NCI-H1436 treated with DMSO at 0.1 percent for 48 hours (cell line): ENCODE measurements around the gene CTDSPL.
"Not testable (repeated sequence)": the region's sequence is repeated elsewhere in the genome, so short reads cannot be mapped to it uniquely, and the experiment has no call there.

Experiments
- DNase-seq: peaks from one replicate; lab custom pipeline; 2025; lab: John Stamatoyannopoulos, UW

CTDSPL gene

DNA sequence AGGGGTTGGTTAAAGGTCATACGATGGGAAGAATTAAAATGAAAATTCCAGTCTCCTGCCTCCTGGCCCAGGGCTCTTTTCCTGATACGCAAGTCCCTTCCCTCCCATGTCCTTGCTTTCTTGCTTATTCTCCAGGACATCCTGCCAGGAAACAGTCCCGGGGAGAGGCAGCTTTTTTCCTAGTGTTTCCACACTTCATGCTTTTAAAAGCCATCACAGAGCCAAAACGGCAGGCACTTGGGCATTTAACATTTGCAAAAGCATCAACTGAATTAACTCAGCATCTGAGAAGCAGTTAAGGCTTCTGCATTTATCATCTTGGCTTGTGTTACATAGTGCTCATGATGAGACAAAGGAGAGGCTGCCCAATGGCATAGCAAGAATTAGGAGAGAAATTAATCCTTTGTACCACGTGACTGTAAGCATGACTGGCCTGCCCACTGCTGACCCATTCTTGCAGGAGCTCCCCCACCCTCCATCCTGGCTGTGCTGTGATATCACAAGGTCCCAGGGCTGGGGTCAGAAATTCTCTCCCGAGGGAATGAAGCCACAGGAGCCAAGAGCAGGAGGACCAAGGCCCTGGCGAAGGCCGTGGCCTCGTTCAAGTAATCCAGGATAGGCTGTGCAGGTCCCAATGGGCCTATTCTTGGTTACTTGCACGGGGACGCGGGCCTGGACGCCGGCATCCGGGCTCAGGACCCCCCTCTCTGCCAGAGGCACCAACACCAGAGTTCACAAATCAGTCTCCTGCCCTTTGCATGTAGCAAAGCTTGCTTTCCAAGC, 107.3 kb downstream of the CTDSPL start:
- no peak for DNase-seq

DNA sequence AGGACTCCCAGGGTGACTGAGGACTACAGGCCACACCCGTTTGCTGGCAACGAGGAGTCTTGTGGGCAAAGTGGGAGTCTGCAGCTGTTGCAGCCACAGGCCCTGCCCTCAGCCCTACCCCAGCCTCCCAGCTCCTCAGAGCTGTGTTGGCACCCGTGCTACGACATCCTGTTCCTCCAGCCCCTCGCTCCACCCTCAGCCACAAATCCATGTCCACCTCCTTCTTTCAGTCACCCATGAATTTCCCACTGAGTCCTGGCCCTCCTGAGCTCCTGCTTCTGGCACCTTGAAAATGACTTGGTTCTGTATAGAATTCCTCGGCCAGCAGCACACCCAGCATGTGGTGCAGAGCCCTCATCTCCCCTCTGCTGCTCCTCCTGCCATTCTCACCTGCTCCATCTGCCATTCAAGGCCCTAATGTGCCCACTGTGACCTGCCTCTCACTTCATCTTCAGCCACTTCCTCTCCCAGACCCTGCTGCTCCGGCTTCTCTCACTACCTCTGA, 108.0 kb downstream of the CTDSPL start:
- no peak for DNase-seq

DNA sequence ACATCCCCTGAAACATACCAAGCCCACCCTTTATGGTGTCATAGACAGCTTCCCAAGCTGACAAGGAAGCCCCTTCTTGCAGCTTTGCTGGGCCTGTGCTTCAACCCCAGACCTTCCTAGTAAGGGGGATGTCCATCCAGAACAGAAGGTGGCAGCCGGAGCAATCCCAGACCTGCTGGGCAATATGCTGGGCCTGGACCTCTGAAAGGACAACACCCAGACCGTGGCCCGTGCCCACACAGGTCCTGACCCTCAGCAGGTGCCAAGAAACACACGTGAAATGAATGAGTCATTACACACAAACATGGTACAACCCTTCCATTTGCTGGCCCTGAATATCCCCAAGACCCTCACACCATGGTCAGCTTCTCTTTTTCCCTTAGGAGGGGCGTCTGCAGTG, 109.1 kb downstream of the CTDSPL start:
- no peak for DNase-seq

DNA sequence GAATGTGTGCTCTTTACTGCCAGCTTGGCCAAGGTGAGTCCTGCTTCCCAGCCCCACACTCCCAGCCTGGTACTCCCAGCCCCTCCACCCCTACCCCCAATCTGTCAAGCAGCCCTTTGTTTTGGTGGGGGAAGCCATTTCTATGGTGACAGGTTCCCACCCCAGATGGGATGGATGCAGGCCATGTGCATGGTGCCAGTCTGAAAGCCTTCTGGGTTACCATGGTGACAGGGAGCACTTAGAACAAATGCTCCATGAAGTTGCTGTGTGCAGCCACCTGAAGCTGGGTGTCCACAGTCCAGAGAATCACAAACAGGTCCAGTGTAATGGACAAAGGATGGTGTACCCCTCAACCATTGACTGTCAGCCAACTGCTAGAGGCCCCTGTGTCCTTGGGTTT, 109.8 kb downstream of the CTDSPL start:
- DNase-seq = no peak

DNA sequence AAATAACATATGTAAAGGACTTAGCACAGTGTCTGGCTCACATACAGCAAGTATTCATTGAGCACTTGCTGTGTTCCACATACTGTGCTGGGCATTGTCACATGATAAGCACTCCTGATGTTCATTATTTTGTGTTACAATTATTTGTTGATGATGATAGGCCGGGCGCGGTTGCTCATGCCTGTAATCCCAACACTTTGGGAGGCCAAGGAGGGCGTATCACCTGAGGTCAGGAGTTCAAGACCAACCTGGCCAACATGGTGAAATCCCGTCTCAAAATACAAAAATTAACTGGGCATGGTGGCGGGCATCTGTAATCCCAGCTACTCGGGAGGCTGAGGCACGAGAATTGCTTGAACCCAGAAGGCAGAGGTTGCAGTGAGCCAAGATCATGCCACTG, 110.4 kb downstream of the CTDSPL start:
- DNase-seq = not testable (repeated sequence)

DNA sequence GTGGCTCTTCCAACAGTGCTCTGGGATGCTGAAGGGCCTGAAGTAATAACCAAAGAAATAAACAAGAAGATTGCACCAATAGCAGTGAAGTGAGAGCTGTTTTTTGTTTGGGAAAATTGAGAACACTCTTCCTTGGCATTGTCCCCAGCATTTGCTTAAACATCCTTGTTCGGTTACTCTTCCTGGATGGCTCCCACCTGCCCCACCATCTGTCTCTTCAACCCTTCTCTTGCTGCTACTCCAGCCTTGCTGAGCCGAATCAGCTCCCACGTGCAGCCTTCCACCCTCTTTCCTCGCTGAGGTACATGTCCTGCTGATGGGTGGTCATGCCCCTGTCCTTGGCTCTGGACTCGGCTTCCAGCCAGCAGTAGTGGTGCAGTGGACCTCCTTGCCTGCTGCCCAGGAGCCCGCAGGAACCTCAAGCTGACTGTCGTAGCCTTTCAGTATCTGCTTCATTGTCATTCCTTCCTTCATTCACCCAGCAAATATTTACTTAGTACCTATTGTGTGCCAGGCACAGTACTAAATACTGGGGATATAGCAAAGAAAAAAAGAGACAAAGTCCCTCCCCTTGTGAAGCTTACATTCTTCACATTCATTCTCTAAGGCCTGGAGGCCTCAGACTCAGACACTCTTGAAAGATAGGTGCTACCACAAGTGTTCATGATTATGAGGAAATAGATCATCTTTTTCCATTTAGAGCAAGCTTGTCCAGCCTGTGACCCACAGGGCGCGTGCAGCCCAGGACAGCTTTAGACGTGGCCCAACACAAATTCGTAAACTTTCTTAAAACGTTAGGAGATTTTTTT, 111.8 kb downstream of the CTDSPL start:
- no peak for DNase-seq

DNA sequence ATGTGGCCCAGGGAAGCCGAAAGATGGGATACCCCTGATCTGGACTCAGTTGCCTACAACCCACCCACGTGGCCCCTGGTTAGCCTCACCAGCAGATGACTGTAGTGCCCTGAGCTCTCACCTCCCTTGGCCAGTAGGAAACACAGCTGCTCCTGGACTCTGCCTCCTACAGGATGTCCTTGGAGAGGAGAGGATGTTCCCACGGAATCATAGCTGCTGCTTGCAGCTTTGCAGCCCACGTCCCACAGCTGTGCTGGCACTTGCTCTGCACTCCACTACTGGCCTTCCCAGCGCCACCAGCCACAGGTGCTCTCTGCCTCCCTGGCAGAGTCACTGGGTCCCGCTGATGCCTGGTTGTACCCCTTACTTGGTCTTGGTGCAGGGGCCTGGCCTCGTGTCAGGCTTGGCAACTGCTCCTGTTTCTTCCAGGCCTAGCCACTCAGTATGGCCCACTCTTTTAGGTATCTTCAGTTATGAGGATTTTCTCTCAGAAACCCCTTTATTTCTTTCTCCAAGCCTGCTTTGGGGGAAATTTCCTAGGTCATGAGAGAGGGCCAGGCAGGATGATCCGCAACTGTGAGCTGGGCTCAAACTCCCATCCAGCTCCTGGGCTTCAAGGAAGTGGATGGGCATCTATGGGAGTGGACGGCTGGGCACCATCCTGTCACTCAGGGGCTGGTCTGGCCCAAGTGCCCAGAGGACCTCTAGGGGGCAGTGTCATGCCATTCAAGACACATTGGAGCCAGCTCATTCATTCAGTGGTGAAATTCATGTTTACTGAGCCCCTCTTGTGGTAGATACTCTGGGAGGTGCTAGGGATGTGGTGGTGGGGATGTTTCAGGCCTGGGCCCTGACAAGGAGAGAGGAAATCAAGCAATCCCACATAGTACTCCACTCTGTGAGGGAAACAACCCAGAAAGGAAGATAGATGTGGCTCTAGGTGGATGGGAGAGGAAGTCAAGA, 112.7 kb downstream of the CTDSPL start:
- DNase-seq = no peak

DNA sequence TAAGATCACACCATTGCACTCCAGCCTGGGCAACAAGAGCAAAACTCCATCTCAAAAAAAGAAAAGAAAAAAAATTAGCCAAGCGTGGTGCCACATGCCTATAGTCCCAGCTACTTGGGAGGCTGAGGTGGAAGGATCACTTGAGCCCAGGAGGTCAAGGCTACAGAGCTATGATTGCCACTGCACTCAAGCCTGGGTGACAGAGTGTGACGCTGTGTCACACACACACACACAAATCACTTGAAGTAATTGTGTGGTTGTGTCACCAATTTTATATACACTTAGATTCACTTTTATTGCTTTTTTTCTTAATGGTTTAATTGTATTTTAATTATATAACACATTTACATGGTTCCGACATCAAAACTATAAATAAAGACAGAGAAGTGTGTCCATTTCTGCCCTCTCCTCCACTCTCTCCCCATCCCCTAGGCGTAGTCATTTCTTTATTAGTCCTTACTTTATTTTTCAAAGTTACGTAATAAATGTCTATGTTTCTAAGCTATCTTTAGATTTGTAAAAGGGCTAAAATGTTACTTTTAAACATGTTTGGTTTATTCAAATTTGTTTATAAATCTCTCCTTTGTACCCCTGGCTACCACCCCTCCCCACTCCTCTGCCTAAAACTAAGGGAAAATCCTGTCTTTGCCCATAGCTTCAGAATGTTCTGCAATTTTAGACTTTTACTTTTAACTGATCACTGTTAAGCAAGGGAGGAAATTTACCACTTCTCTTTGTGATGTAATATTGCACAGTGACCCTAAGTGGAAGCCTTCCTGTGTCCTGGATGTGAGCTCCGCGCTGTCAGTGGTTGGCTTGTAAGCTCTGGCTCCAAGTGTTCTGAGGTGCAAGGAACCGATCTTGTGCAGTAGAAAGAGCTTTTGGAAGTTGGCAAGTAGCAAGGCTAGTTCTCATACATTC, 118.1 kb downstream of the CTDSPL start:
- DNase-seq = no peak

DNA sequence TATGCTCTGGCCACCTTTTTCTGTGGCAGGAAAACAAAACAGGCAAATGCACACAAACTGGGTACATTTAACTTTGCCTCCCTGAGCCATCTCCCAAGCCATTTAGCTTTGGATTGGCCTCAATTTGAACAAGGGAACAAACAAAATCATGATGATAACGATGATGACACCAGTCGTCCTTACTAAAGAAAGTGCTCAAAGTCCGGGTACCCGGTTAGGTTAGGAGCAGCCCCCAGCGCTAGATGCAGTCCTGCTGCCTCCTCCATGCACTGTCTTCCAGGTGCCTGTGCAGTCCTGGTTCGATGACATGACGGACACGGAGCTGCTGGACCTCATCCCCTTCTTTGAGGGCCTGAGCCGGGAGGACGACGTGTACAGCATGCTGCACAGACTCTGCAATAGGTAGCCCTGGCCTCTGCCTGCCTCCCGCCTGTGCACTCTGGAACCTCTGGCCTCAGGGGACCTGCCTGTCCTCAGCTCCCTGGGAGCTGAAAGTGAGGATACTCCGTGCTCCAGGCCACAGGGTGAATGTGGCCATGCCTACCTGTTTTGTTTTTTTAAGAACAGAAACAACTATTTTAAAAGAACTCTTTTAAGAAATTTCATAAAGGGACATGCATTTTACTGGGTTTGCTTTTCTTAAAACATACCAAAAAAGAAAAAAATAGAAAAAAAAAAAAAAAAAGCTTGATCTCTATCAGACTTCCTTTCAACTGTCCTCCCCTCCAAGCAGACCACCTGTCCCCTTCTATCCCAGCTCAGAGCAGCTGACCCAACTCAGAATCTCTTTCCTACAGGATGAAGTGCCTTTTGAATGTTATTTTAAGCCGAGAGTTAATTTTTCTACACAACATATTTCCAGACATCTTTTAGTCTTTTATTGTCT, 119.0 kb downstream of the CTDSPL start:
- no peak for DNase-seq

DNA sequence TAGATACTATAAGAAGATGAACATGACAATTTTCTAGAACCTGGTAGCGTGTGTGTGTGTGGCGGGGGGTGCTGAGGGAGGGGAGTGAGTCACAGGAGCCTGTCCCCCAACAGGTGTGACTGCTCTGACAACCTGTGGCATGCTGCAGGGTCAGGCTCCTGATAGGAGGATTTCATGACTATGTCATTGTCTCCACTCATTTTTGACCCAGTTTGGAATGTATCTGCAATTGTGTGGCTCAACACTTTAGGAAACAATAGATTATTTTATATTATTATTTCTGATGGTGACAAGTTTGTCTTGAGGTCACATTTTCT, 119.6 kb downstream of the CTDSPL start:
- DNase-seq = no peak

DNA sequence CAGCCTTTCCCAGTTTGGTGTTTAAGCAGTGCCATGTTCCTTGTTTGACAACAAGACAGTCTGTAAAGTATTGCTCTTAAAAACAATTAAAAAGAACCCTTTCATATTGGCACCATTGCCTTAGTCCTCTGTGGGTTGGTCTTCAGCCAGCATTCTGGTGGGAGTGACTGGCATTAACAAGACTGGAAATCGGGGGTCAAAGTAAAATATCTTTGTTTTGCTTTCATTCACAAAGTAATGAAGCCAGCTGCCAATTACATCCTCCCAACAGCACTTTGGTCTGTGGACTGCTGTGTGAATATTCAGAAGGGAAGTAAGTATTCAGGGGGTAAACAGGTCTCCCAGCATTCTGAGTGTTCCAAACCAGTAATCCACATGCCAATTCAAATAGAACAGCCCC, 120.7 kb downstream of the CTDSPL start:
- DNase-seq = no peak

DNA sequence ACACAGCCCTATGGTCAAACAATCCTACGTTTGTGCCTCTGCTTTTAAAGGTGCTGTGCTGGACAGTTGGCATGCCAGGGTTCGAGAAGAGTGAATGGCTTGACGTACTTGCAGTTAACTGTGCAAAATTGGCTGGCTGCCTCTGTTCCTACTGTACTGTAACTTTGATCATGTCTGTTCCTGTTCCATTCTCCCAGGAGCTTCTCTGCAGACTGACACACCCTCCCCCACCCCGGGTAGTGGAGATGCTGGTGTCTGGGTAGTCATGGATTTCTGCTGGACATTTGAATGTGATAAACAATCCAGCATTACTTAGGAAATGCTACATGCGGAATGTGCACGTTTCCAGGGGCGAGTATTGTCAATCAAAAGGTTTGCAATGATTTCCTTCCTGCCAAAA, 122.4 kb downstream of the CTDSPL start:
- no peak for DNase-seq

DNA sequence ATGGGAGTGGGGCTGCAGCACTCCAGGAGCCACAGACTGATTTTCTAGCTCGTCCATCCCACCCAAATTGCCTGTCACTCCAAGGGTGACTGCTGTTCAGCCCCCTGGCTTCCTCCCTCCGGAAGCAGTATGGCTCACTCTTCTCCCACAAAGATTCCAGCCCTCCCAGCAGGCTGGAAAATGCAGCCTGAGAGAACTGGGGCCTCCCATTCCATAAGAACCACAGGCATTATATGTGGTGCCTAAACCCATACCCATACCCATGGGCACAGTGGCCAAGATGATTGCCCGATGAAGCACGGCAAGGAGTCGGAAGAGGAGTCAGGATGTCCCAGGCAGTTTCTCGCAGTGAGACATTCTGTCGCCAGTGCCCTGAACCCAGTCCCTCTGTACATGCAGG, 122.9 kb downstream of the CTDSPL start:
- no peak for DNase-seq

DNA sequence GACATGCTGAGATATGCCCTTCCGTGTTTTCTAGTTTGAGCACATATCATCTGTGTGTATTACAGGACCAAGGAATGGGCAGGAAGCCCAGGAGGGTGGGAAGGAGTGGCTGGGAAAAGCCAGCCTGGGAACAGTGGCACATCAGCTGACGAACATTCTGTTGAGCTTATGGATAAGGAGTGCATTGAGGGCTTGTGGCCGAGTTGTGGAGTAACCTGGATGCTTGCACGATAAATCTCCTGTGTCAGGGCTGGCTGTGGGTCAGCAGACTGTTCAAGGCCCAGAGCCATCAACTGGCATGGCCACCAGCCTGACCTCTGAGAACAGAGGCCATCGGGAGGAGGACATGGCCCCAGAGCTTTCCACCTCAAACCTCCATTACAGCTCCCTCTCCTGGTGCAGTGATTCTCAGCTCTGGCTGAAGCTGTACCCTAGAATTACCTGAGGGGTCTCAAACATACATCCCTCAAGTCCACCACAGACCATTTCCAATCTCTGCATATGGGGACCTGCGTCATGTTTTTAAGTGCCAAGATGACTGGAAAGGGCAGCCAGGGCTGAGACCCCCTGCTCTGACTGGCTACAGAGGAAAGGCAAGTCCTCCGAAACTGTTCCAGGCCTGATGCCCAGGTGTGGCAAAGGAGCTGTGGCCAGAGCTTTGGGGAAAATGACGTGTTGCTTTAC, 124.1 kb downstream of the CTDSPL start:
- no peak for DNase-seq

DNA sequence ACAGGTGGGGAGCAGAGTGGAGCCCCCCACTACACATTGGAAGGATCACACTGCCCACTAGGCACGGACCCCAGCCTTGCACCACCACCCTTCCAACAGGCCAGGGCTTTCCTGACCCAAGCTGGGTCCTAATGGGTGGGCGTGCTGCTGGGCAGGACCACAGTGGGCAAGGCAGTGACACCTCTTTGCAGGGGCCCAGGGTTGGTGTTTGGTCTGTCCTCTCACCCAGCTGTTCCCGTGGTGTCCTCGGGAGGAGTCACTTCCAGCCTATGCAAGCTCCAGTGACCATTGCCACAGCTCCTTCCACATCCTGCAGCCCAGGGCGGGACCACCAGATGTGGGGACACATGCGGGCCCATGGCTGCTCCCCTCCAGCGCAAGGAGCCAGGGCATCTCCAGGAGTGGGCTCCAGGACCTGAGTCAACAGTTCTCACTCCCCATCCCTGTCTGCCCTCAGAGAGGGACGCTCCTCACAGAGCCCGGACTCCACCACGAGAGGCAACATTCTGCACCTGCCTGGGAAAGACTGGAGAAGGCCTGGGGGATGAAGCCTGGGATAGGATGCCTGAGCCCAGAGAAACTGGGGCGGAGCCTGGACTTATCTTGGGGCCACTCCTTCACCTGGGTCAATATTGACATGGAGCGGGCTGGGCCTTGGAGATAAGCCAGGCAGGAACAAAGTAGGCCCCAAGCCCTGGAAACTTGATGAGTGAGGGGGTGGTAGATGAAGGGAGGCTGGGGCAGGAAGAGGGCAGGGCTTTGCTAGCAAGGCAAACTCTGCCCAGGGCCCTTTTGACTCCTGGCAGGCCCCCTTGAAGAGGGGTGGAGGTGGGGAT, 125.0 kb downstream of the CTDSPL start:
- no peak for DNase-seq

DNA sequence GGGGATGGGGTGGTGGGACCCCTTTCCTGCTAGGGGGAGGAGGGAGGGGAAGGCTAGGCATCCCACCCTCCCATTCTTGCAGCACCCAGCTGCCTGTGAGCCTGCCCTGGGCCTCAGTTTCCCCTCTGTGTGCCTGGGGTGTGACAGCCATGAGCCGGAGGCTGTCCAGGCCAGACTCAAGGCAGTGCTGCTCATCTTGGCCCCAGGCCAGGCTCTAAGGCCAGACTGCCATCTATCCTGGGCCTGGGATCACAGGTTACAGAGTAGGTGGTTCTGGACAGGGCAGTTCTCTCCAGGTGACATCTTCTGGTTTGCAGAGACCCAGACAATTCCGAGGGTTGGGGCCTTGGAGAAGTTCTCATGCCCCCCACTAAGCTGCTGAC, 125.6 kb downstream of the CTDSPL start:
- no peak for DNase-seq

DNA sequence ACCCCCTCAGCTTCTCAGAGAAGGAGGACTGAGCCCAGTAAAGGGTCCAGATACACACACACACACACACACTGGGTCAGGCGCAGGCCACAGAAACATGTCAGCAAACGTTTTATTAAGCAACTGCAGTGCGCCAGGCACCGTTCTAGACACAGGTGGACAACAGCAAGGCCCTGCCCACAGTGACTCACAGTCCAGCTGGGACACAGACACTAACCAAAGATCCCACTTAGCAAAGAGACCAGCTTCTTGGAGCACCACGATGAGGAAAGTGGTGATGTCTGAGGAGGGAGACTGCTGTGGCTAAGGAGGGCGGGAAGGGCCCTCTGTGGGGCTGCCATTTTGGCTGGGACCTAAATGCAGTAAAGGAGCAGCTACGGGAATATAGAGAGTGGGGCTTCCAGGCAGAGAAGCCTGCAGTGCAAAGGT, 126.1 kb downstream of the CTDSPL start:
- no peak for DNase-seq

DNA sequence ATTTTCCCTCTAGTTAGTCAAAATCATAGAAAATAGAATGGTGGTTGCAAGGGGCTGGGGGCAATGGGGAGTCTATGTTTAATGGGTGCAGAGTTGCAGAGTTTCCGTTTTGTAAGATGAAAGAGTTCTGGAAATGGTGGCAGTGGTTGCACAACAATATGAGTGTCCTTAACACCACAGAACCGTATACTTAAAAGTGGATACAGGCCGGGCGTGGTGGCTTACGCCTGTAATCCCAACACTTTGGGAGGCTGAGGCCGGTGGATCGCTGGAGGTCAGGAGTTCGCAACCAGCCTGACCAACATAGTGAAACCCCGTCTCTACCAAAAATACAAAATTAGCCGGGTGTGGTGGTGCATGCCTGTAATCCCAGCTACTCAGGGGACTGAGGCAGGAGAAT, 126.7 kb downstream of the CTDSPL start:
- not testable (repeated sequence) for DNase-seq
